Fibroblast of lung (primary cell): Measurements from ENCODE around the gene SLC25A42. TPM values are rescaled to one million over a fixed set of nuclear protein-coding genes. Genes with fewer than 3 reads are reported as not detected.

Source experiments
- DNase-seq, 2 donors: peaks; one replicate each; pipeline versions ENCODE4 v3.0.0 to v3.0.0-alpha.2; 2010; ENCODE audit warnings: low read depth in 2 of 2
- H2AFZ ChIP-seq: 2 replicates; pipeline ENCODE4 v1.5.1; 2012; ENCODE audit warnings: low read length, control low read depth, inconsistent platforms
- H3K27ac ChIP-seq: 2 replicates; pipeline ENCODE4 v1.5.1; 2011; ENCODE audit warnings: low read length, control low read depth; ENCODE audit not compliant: insufficient read depth
- H3K27me3 ChIP-seq: 2 replicates; pipeline ENCODE4 v1.5.1; 2011; ENCODE audit warnings: mild to moderate bottlenecking, low read length; ENCODE audit not compliant: control insufficient read depth, insufficient read depth
- H3K36me3 ChIP-seq: 2 replicates; pipeline ENCODE4 v1.5.1; 2011; ENCODE audit warnings: low read length; ENCODE audit not compliant: control insufficient read depth, insufficient read depth
- H3K4me1 ChIP-seq: 2 replicates; pipeline ENCODE4 v1.5.1; 2011; ENCODE audit warnings: low read length; ENCODE audit not compliant: control insufficient read depth, insufficient read depth; ENCODE audit errors: extremely low read depth
- H3K4me2 ChIP-seq: 2 replicates; pipeline ENCODE4 v1.5.1; 2011; ENCODE audit warnings: low read length, control low read depth; ENCODE audit not compliant: insufficient read depth; ENCODE audit errors: extremely low read depth
- H3K4me3 ChIP-seq, 4 experiments: fragments of 200-600 bp in 1 of 4; sonication (generic) in 1 of 4; replicated peaks in 1 of 4; 2 replicates each; pipeline ENCODE4 v1.5.1; 2011 to 2016; ENCODE audit warnings: low read length in 4 of 4, low read depth in 3 of 4, mild to moderate bottlenecking in 3 of 4, control low read depth in 2 of 4, inconsistent platforms in 1 of 4, mixed read lengths in 1 of 4; ENCODE audit not compliant: insufficient read depth in 1 of 4; ENCODE audit errors: control extremely low read depth in 1 of 4
- H3K79me2 ChIP-seq: 2 replicates; pipeline ENCODE4 v1.5.1; 2012; ENCODE audit warnings: mild to moderate bottlenecking, low read length, inconsistent platforms; ENCODE audit not compliant: control insufficient read depth, insufficient read depth
- H3K9ac ChIP-seq: 2 replicates; pipeline ENCODE4 v1.5.1; 2011; ENCODE audit warnings: mild to moderate bottlenecking, low read length, control low read depth; ENCODE audit not compliant: insufficient read depth
- H3K9me3 ChIP-seq: 2 replicates; pipeline ENCODE4 v1.5.1; 2012; ENCODE audit warnings: low read depth, low read length; ENCODE audit not compliant: control insufficient read depth, insufficient read depth
- H4K20me1 ChIP-seq: 2 replicates; pipeline ENCODE4 v1.5.1; 2011; ENCODE audit warnings: low read length; ENCODE audit not compliant: control insufficient read depth, insufficient read depth; ENCODE audit errors: extremely low read depth
- EZH2 ChIP-seq: IDR thresholded peaks from 2 replicates; pipeline ENCODE4 v1.5.1; 2012; ENCODE audit warnings: low read length, control low read depth, mild to moderate bottlenecking; ENCODE audit errors: missing control alignments
- polyA plus RNA-seq, 2 donors: library from polyadenylated mRNA; depleted of rRNA in 1 of 2; stranded (reverse) in 1 of 2; unstranded in 1 of 2; fragments of >200 nt; gene quantifications; 2 replicates each; pipeline ENCODE4 v1.2.1, GENCODE V29; 2011 to 2012; ENCODE audit warnings: missing spikeins in 1 of 2
- total RNA-seq: library from RNA; depleted of rRNA; stranded (reverse); fragments of >200 nt; gene quantifications from 2 replicates; pipeline ENCODE4 v1.2.1, GENCODE V29; 2014
- TF ChIP-seq, protein P1 (sequence below), 2 donors: IDR thresholded peaks in 1 of 2; conservative IDR thresholded peaks in 1 of 2; 1 replicate in 1 of 2; 2 replicates in 1 of 2; pipeline ENCODE4 v1.5.1; 2011 to 2012; ENCODE audit warnings: low read length in 2 of 2, control low read depth in 1 of 2, inconsistent platforms in 1 of 2, low read depth in 1 of 2, mild to moderate bottlenecking in 1 of 2

Gene SLC25A42
- total and polyA plus RNA-seq, 2 donors (not counting 1 experiment from before 2014, with no cell fraction given), result 3.6 to 7.1 TPM

- Histone ChIP-seq H4K20me1 (no peaks in the 10 kb centered on the region), H3K4me2 (no peak overlapping the region), H3K79me2 (no peaks in the 10 kb centered on the region), H3K36me3 (no peaks in the 10 kb centered on the region), H3K27ac (no peak overlapping the region), H2AFZ (no peak overlapping the region), H3K4me3 (no peak overlapping the region), H3K27me3 (no peaks in the 10 kb centered on the region), H3K4me1 (peaks cover 12% of the 10 kb centered on the region), H3K9ac (no peak overlapping the region), H3K9me3 (no peaks in the 10 kb centered on the region)
- DNase-seq, result no peak
- TF ChIP-seq, protein P1, sequence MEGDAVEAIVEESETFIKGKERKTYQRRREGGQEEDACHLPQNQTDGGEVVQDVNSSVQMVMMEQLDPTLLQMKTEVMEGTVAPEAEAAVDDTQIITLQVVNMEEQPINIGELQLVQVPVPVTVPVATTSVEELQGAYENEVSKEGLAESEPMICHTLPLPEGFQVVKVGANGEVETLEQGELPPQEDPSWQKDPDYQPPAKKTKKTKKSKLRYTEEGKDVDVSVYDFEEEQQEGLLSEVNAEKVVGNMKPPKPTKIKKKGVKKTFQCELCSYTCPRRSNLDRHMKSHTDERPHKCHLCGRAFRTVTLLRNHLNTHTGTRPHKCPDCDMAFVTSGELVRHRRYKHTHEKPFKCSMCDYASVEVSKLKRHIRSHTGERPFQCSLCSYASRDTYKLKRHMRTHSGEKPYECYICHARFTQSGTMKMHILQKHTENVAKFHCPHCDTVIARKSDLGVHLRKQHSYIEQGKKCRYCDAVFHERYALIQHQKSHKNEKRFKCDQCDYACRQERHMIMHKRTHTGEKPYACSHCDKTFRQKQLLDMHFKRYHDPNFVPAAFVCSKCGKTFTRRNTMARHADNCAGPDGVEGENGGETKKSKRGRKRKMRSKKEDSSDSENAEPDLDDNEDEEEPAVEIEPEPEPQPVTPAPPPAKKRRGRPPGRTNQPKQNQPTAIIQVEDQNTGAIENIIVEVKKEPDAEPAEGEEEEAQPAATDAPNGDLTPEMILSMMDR (conservative IDR thresholded peaks at IDR 0.05 in 1 of 2, IDR thresholded peaks at IDR 0.05 in 1 of 2; ENCODE audit: low read depth in 1 of 2, low read length in 2 of 2), result no peak
- no peak for TF ChIP-seq EZH2
Measured at GRCh38 chr19:19067276-19068072, 3.7 kb downstream of the SLC25A42 start.

- TF ChIP-seq, protein P1 (conservative IDR thresholded peaks at IDR 0.05 in 1 of 2, IDR thresholded peaks at IDR 0.05 in 1 of 2; ENCODE audit: low read depth in 1 of 2, low read length in 2 of 2), result no peak
- no peak for TF ChIP-seq EZH2
- H2AFZ ChIP-seq, result no peak overlapping the region
- no peak overlapping the region for H3K27ac ChIP-seq
- no peak overlapping the region for H3K4me3 ChIP-seq
- no peaks in the 10 kb centered on the region for H3K9me3 ChIP-seq
- H3K9ac ChIP-seq, result no peak overlapping the region
- no peaks in the 10 kb centered on the region for H3K36me3 ChIP-seq
- no peaks in the 10 kb centered on the region for H4K20me1 ChIP-seq
- H3K4me1 ChIP-seq, result peaks cover 3% of the 10 kb centered on the region
- H3K27me3 ChIP-seq, result no peaks in the 10 kb centered on the region
- no peak overlapping the region for H3K4me2 ChIP-seq
- no peaks in the 10 kb centered on the region for H3K79me2 ChIP-seq
- no peak for DNase-seq
Measured at GRCh38 chr19:19068659-19069654, 5.2 kb downstream of the SLC25A42 start.

GRCh38 chr19:19071897-19072296 lies 8.1 kb downstream of the SLC25A42 start:
- Histone ChIP-seq H4K20me1 (no peaks in the 10 kb centered on the region), H3K79me2 (no peaks in the 10 kb centered on the region), H3K27ac (no peak overlapping the region), H3K9ac (no peak overlapping the region), H3K4me1 (no peaks in the 10 kb centered on the region), H3K36me3 (no peaks in the 10 kb centered on the region), H3K27me3 (no peaks in the 10 kb centered on the region), H3K4me3 (no peak overlapping the region), H3K4me2 (no peak overlapping the region), H3K9me3 (no peaks in the 10 kb centered on the region), H2AFZ (no peak overlapping the region)
- no peak for DNase-seq
- TF ChIP-seq, protein P1 (conservative IDR thresholded peaks at IDR 0.05 in 1 of 2, IDR thresholded peaks at IDR 0.05 in 1 of 2; ENCODE audit: low read depth in 1 of 2, low read length in 2 of 2), result no peak
- no peak for TF ChIP-seq EZH2
